MG63 (cell line): ENCODE results near the gene DBI. TPM values are rescaled to one million over a fixed set of nuclear protein-coding genes. Genes with fewer than 3 reads are reported as not detected.

Source experiments
- DNase-seq: peaks from one replicate; pipeline ENCODE4 v3.0.0-alpha.2; 2020
- H3K27me3 ChIP-seq: fragments of 250-450 bp; sonication (Bioruptor Pico); 2 replicates; pipeline ENCODE4 v1.5.1; 2020; ENCODE audit warnings: mild to moderate bottlenecking, moderate library complexity
- H3K36me3 ChIP-seq: fragments of 250-450 bp; sonication (Bioruptor Pico); 2 replicates; pipeline ENCODE4 v1.5.1; 2020; ENCODE audit warnings: mild to moderate bottlenecking, moderate library complexity
- H3K4me3 ChIP-seq: fragments of 250-450 bp; sonication (Bioruptor Pico); 2 replicates; pipeline ENCODE4 v1.5.1; 2020; ENCODE audit warnings: mild to moderate bottlenecking, moderate library complexity
- H3K9me3 ChIP-seq: fragments of 250-450 bp; sonication (Bioruptor Pico); 2 replicates; pipeline ENCODE4 v1.5.1; 2020; ENCODE audit warnings: mild to moderate bottlenecking, moderate library complexity
- total RNA-seq: library from RNA; depleted of rRNA; stranded (reverse); fragments of >200 nt; shearing (Covaris generic); gene quantifications from 2 replicates; pipeline ENCODE4 v1.2.3, GENCODE V29; 2014; ENCODE audit warnings: low replicate concordance; rRNA removed

The DBI gene
- total RNA-seq: 68.1 and 102 TPM in 2 replicates

DNA sequence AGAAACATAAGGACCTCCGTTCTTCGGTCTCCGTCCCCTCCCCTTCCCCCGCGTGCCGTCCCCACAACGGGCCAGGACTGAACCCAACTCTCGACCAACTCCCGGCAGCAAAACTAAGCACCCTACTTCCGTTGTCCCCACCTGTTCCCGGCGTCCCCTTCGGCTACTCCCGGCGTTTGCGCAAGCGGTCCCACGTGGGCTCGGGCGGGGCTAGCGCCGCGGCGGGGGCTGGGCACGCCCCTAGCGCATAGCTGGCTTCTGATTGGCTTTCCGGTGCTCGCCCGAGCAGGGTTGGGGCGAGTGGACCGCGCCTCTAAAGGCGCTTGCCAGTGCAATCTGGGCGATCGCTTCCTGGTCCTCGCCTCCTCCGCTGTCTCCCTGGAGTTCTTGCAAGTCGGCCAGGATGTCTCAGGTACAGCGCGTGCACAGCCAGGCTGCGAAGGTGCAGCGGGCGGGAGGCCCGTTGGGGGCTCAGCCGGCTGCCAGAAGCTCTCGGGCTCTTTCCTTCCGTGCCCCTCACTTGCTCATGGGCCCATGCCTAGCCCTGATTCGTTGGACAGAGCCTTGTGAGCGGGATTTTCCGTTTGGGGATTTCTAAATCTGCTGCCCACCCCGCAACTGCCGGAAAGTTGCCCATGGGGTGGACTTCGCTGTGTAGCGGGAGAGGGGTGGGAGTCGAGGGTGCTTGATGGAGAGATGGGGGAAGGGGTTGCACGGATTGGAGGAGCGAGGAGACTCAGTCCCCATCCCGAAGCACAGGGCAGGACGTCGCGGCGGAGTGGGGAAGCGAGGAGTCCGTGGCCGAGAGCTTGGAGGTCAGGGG is at the start of gene DBI, which contains the start of gene C2orf76:
TSS of gene DBI (plus strand) at position 329 of the 823 bp plus-strand sequence. CDS start at position 404, 75 bp downstream.
TSS of gene C2orf76 (minus strand) at position 186 of the 823 bp plus-strand sequence. CDS start 26,875 bp downstream, outside the sequence.
- Histone ChIP-seq H3K4me3 (peak within 1 kb of the TSS; percentile 91), H3K27me3 (no peaks in the 10 kb centered on the region), H3K36me3 (peaks cover 30% of the 10 kb centered on the region), H3K9me3 (no peaks in the 10 kb centered on the region)
- peak; percentile 94 for DNase-seq

DNA sequence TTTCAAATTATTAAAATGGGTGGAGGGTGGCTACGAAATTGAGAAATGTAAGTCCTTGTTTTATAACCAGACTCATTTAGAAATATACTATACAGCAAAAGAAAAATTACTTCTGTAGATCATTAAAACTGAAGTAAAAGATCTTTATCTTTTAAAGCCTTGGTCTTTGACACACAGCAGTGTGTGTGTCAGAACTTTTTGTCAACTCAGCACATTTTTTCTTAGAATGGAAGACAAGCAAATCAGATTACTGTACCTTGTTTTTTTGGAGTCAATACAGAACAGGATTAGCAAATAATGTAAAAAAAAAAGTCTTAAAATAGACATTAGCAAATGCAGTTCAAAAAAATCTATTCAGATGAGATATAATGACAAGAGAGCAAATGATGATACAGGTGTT is 49.2 kb upstream of the DBI start:
- Histone ChIP-seq H3K27me3 (no peaks in the 10 kb centered on the region), H3K9me3 (no peaks in the 10 kb centered on the region), H3K36me3 (no peaks in the 10 kb centered on the region), H3K4me3 (no peak overlapping the region)
- DNase-seq: no peak

DNA sequence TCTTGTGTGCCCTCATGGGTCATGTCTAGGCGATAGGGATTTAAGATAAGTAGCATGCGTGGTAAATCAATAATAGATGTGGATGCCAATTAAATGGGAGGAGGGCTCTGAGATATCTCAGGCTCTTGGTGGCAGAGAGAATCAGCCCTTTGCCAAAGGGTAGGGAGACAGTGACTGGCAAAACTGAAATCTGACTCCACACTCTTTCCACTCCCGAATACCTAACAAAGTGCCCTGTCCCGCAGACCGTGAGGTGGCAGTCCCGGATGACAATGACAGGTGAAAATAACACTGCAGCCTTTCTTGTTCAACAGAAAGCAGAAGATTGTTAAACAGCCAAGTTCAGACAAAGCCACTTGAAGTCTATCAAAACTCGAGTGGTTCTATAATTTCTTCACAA is 47.2 kb upstream of the DBI start:
- Histone ChIP-seq H3K9me3 (no peaks in the 10 kb centered on the region), H3K27me3 (no peaks in the 10 kb centered on the region), H3K36me3 (no peaks in the 10 kb centered on the region), H3K4me3 (no peak overlapping the region)
- DNase-seq: no peak

DNA sequence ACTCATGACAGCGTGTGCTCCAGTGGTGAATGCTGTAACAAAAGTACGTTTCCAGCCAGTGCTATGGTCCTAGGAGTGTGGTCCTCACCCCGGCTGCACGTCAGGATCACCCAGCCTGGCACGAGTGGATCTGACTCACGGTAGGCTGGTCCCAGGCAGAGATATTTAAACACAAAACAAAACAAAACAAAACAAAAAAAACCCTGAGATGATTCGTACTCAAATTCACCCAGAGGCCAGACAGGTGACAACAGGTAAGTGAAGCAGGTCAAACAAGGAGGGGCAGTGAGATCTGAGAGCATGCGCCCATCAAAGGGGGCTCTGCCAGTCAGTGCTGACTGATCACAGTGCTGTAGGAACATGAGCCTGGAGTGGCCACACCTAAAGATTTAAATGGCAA is 43.3 kb upstream of the DBI start:
- Histone ChIP-seq H3K9me3 (no peaks in the 10 kb centered on the region), H3K4me3 (no peak overlapping the region), H3K36me3 (no peaks in the 10 kb centered on the region), H3K27me3 (no peaks in the 10 kb centered on the region)
- DNase-seq: no peak

DNA sequence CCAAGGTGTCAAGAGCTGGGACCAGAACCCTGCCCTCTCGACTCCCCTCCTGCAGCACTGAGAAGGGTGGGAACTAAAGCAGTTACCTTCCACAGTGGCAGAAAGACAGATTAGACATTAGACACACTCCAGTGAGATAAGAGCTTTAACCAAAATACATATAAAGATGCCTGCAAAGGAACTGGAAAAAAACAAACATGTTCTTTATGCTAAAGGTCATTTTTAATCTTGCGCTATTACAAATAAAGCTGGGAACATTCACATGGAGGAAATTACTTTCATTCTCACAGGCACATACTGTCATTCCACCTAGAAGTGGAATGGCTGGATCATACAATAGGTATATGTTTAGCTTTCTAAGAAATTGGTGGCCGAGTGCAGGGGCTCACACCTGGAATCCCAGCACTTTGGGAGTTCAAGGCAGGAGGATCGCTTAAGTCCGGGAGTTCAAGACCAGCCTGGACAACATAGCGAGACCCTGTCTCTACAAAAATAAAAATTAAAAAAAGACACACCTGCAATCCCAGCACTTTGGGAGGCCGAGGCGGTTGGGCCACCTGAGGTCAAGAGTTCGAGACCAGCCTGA is 42.0 kb upstream of the DBI start:
- H3K36me3 ChIP-seq: no peaks in the 10 kb centered on the region
- H3K9me3 ChIP-seq: no peaks in the 10 kb centered on the region
- no peaks in the 10 kb centered on the region for H3K27me3 ChIP-seq
- DNase-seq: no peak
- H3K4me3 ChIP-seq: no peak overlapping the region

DNA sequence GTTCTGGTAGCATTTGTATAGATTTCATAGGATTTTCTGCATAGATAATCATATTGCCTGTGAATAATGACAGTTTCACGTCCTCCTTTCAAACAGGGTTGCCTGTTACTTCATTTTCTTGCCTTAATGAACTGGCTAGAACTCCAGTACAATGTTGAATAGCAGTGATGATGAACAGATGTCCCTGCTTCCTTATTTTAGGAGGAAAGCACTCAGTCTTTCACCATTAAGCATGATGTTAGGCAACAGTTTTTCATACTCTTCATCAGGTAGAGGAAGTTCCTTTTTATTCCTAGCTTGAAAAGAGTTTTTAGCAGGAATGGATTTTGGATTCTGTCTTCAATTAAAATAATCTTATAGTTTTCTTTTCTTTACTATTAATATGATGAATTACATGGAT is 39.8 kb upstream of the DBI start:
- H3K27me3 ChIP-seq: no peaks in the 10 kb centered on the region
- no peaks in the 10 kb centered on the region for H3K9me3 ChIP-seq
- no peaks in the 10 kb centered on the region for H3K36me3 ChIP-seq
- no peak for DNase-seq
- H3K4me3 ChIP-seq: no peak overlapping the region

DNA sequence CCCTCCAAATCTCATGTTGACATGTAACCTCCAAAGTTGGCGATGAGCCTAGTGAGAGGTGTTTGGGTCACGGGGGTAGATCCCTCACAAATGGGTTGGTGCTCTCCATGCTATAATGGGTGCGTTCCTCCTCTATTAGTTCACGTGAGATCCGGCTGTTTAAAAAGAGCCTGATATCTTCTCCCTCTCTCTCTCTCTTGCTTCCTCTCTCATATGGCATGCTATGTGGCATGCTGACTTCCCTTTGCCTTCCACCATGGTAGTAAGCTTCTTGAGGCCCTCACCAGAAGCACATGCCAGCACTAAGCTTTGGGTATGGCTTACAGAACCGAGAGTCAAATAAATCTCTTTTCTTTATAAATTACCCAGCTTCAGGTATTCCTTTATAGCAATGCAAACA is 39.3 kb upstream of the DBI start:
- DNase-seq: no peak
- H3K27me3 ChIP-seq: no peaks in the 10 kb centered on the region
- H3K4me3 ChIP-seq: no peak overlapping the region
- H3K9me3 ChIP-seq: no peaks in the 10 kb centered on the region
- no peaks in the 10 kb centered on the region for H3K36me3 ChIP-seq

DNA sequence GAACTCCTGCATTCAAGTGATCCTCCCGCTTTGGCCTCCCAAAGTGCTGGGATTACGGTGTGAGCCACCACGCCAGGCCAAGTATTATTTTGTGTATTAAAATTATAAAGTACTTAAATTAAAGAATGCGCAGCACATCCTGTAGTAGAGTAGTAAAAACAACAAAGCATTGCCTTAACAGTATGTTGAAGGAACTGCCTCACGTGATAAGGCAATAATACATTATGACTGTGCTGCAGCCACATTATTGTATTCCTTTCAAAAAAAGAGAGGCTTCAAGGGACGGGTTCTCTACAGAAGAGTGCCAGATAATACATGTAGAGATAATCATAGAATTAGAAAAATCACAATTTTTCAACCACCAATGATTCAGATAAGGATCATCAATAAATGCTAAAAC is 33.8 kb upstream of the DBI start:
- no peak for DNase-seq
- Histone ChIP-seq H3K27me3 (no peaks in the 10 kb centered on the region), H3K9me3 (no peaks in the 10 kb centered on the region), H3K36me3 (no peaks in the 10 kb centered on the region), H3K4me3 (no peak overlapping the region)

DNA sequence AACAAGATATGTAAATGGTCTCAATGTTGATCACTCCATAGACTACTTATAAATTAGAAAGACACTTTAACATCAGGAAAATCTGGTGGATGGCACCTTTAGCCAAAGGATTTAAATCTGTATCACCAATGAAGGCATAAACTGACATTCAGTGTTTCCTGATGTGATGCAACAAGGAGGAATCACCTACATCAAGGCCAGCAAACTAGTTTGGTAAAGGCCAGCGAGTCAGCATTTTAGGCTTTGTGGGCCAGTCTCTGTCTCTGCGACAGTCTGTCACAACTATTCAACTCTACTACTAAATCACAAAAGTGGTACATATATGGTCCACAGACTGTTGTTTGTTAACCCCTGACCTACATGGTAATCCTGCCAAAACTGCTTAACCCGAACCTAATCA is 33.4 kb upstream of the DBI start:
- no peak overlapping the region for H3K4me3 ChIP-seq
- H3K9me3 ChIP-seq: no peaks in the 10 kb centered on the region
- no peaks in the 10 kb centered on the region for H3K36me3 ChIP-seq
- H3K27me3 ChIP-seq: no peaks in the 10 kb centered on the region
- no peak for DNase-seq

DNA sequence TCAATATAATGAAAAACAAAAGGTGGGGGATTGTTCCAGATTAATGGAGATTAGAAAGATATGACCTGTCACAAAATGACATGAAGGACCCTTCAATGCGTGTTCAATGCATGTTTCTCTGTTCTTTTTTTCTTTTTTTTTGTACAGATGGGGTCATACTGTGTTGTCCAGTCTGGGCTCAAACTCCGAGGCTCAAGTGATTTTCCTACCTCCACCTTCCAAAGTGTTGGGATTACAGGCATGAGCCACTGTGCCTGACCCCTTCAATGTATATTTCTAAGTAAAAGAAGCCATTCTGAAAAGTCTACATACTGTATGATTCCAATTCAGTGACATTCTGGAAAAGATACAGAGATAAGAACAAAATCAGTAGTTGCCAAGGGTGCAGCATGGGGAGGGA is 32.9 kb upstream of the DBI start:
- H3K9me3 ChIP-seq: no peaks in the 10 kb centered on the region
- H3K27me3 ChIP-seq: no peaks in the 10 kb centered on the region
- no peaks in the 10 kb centered on the region for H3K36me3 ChIP-seq
- no peak for DNase-seq
- H3K4me3 ChIP-seq: no peak overlapping the region

DNA sequence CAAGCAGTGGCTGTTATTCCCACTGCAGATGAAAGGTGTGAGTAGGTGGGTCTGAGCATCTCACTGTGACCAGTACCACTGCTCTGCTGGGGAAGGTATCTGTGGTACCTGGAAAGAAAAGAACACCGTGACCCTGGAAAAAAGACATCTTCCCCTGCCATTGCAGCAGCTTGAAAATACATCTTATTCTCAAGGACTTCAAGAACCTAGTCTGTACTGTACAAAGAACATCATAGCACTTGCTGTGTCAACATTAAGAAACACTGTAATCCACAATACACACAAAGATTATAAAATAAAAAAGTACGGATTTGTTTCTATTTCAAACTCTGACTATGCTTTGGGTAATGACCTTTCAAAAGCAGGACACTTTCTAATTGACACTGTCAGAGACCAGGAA is 29.0 kb upstream of the DBI start:
- no peaks in the 10 kb centered on the region for H3K27me3 ChIP-seq
- no peak for DNase-seq
- no peaks in the 10 kb centered on the region for H3K9me3 ChIP-seq
- H3K36me3 ChIP-seq: no peaks in the 10 kb centered on the region
- no peak overlapping the region for H3K4me3 ChIP-seq

DNA sequence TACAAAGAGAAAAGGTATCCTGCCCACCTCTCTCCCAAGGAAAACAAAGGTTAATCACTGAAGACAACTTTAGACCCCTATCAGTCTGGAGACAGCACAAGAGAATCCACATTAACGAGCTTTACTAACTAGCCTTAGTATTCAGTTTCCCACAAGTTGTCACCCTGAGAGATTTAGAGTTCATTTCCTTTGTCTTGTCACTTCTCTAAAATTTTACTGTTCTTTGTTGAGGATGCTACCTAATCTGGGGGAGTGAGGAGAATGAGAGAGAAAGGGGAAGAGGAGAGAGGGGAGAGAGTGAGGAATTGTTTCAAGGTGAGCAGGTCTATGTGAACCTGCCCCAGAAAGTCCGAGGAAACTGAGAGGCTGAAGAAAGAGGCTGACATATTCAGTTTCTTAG is 28.5 kb upstream of the DBI start:
- Histone ChIP-seq H3K4me3 (no peak overlapping the region), H3K27me3 (no peaks in the 10 kb centered on the region), H3K36me3 (no peaks in the 10 kb centered on the region), H3K9me3 (no peaks in the 10 kb centered on the region)
- no peak for DNase-seq

DNA sequence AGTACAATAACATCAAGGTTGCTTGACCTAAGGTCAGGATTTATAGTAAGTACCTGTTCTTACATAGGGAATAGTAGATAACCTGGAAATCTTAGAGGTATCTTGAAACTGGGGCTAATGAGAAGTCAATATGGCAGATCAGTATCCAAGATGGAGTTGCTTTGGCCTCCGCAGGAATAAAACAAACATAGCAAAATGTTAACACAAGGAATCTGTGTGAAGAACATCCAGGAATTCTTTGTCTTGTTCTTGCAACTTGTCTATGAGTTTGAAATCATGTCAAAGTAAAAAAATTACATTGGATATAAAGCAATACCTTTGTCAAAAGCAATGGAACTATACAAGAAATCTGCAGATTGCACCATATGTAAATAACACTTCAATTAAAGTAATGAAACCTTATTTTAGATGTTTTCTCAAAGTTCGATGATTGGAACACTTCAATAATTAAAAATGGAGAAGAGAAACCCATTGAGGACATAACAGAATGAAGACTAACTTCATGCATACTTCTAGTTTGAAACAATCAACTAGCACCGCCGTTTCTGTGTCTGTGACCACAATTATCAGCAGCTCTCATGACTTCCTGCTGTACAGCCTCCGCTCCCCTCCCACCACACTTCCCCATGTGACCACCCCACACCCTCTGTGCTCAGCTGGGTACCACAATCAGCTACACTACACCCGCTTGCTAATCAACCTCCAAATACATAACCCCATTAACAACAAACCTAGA is 27.8 kb upstream of the DBI start:
- Histone ChIP-seq H3K36me3 (no peaks in the 10 kb centered on the region), H3K4me3 (no peak overlapping the region), H3K9me3 (no peaks in the 10 kb centered on the region), H3K27me3 (no peaks in the 10 kb centered on the region)
- no peak for DNase-seq

DNA sequence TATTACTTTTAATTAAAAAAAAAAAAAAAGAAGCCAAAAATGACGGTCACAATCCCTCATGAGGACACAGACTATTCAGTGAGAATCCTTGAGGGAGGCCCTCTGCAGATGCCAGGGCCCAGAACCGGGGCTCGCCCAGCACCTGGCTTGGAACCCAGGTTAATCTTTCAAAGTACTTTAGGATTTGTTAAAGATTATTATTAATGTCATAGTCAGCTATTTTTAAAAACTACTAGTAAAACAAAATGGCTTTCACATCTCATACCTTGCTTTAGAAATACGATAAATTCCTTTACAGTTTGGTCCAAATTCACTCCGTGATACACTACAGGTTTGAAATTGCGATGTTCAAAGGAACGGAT is 27.2 kb upstream of the DBI start:
- Histone ChIP-seq H3K27me3 (no peaks in the 10 kb centered on the region), H3K4me3 (no peak overlapping the region), H3K9me3 (no peaks in the 10 kb centered on the region), H3K36me3 (no peaks in the 10 kb centered on the region)
- no peak for DNase-seq

DNA sequence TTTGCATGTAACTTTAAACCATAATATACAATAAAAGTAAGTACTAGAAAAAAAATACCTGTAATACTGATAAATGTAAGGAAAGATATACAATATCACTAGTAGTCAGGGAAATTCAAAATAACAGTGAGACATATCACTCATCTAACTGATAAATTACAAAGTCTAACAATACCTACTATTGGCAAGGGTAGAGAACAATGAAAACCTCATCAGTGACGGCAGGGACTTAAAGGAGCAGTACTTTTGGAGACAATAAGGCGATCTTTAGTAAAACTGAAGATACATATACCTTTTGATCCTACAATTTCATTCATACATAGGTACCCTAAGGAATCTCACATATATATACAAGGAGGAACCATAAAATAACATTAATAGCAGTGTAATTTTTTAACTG is 25.1 kb upstream of the DBI start:
- Histone ChIP-seq H3K27me3 (no peaks in the 10 kb centered on the region), H3K9me3 (no peaks in the 10 kb centered on the region), H3K36me3 (no peaks in the 10 kb centered on the region), H3K4me3 (no peak overlapping the region)
- DNase-seq: no peak

DNA sequence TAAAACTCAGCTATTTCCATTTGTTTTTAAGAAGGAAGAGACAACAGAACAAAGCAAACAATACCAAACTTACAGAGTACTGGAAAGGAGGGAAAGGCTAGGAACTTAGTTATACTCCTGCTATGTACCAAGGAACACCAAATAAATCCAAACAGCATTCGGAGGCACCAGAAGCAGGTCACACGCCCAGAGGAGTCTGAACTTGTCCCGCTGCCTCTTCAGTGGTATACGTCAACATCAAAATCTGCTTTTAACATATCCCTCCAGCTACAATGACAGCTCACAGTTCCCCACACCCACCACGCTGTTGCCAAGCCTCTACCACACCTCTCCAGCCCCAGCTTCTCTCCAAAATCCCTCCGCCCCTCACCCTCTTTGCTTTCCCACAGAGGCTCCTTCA is 17.5 kb upstream of the DBI start:
- Histone ChIP-seq H3K36me3 (no peaks in the 10 kb centered on the region), H3K4me3 (no peak overlapping the region), H3K9me3 (no peaks in the 10 kb centered on the region), H3K27me3 (no peaks in the 10 kb centered on the region)
- no peak for DNase-seq

DNA sequence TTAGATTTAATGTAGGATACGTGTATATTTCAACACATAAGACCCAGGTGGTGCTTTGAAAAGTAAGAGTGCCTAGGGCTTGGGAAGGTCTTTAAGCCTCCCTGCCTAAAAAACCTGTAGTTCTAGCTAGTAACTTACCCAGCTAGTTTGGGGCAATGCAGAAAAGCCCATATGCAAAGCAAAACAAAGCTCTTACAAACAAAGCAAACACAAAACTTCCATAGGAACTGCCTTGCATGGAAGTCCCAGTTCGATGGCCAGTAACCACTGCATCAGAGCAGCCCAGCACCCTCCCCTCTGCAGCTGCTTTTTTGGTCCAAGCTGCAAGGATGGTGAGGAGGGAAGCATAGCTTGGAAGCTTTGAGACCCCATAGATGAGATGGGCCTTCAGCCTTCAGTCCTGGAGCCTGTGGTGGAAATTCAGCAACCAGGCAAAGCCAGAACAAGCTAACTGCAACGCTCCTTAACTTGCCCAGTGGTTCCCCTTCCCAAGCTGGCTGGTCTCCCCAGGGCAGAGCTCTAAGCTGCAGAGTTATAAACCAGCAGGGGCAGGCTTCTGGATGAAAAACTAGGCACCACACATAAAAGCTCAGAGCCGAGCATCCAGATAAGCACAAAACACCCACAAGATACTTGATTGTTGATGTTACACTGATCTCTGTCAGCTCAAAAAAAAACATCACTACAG is 16.3 kb upstream of the DBI start:
- Histone ChIP-seq H3K36me3 (no peaks in the 10 kb centered on the region), H3K9me3 (no peaks in the 10 kb centered on the region), H3K27me3 (no peaks in the 10 kb centered on the region), H3K4me3 (no peak overlapping the region)
- no peak for DNase-seq
